HUES48 (cell line): ENCODE data around the gene CCDC102B.

ENCODE experiments used
- H3K27ac ChIP-seq: one replicate; pipeline ENCODE4 v1.7.0; 2013; ENCODE audit warnings: low read depth, low read length, inconsistent platforms
- H3K27me3 ChIP-seq: 2 replicates; pipeline ENCODE4 v1.6.1; 2013; ENCODE audit warnings: mild to moderate bottlenecking, low read length; ENCODE audit not compliant: control insufficient read depth, insufficient read depth
- H3K36me3 ChIP-seq: 2 replicates; pipeline ENCODE4 v1.6.1; 2013; ENCODE audit warnings: low read length; ENCODE audit not compliant: control insufficient read depth, insufficient read depth
- H3K4me1 ChIP-seq: 2 replicates; pipeline ENCODE4 v1.6.1; 2013; ENCODE audit warnings: mild to moderate bottlenecking, low read length; ENCODE audit not compliant: control insufficient read depth, insufficient read depth
- H3K4me3 ChIP-seq: 2 replicates; pipeline ENCODE4 v1.5.1; 2013; ENCODE audit warnings: mild to moderate bottlenecking, low read depth, low read length
- H3K9ac ChIP-seq: 2 replicates; pipeline ENCODE4 v1.6.1; 2013; ENCODE audit warnings: mild to moderate bottlenecking, low read depth, low read length, moderate library complexity
- H3K9me3 ChIP-seq: 2 replicates; pipeline ENCODE4 v1.6.1; 2013; ENCODE audit warnings: low read length; ENCODE audit not compliant: control insufficient read depth, insufficient read depth

CCDC102B gene

DNA sequence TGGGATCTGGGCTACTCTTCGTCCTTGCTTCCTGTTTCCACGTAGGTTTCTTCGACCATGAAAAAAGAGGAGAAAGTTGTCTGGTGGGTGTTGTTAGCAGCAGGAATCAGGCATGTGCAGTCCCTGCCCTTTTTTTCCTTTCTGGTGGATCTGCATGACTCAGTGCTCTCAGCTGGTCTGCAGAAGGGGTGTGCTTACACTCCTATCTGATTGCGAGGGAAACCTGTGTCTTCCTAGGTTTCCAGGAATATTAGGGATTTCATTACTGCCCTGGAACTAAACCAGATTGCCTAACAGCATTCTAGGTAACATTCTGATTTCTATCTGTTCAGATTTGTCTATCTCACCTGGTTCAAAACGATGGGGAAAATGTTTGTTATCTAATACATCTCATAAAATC is 174.3 kb downstream of the CCDC102B start:
- Histone ChIP-seq H3K27ac (no peak overlapping the region), H3K36me3 (no peaks in the 10 kb centered on the region), H3K4me1 (peaks cover 5% of the 10 kb centered on the region; the same call in 1 of the 2 replicates), H3K9ac (no peak overlapping the region), H3K27me3 (no peaks in the 10 kb centered on the region), H3K4me3 (no peak overlapping the region), H3K9me3 (no peaks in the 10 kb centered on the region)

DNA sequence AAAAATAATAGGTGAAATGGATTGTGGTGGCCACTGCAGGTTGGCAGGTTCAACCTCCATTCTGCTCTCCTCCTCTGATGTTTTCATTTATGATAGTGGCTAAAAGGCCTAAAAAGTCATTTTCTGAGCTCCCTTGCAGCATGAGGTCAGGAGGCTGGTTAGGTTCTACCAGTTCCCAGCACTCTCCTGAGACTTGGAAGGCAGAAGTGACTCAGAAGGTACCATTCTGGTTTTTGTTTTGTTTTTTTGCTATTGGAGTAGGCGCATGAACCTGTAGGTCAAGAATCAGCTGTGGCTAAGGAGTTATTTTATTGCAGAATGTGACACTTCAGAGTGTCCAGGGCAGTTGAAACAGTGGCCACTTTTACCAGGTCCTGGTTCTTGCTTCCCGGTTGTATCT is 181.9 kb downstream of the CCDC102B start:
- Histone ChIP-seq H3K27me3 (no peaks in the 10 kb centered on the region), H3K27ac (no peak overlapping the region), H3K4me3 (no peak overlapping the region), H3K36me3 (no peaks in the 10 kb centered on the region), H3K4me1 (no peaks in the 10 kb centered on the region), H3K9me3 (no peaks in the 10 kb centered on the region), H3K9ac (no peak overlapping the region)

DNA sequence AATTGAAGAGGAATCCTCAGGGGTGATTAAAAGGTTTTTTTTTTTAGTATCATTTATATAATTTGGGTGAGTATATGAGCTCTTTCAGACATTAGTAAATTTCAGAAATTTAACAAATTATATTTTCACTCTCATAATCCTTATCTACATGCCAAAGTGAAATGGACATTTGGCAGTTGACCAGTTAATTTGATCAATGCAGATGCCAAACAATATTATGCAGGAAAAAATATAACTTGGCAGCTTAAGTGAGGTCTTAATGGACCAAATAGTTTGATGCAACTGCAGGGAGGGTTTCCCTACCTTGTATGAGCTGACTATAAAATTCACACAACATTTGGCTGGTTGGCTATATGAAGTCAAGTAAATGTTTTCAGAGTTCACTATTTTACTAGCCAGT is 185.2 kb downstream of the CCDC102B start:
- Histone ChIP-seq H3K4me1 (no peaks in the 10 kb centered on the region), H3K9me3 (no peaks in the 10 kb centered on the region), H3K27me3 (no peaks in the 10 kb centered on the region), H3K27ac (no peak overlapping the region), H3K36me3 (no peaks in the 10 kb centered on the region), H3K9ac (no peak overlapping the region), H3K4me3 (no peak overlapping the region)

DNA sequence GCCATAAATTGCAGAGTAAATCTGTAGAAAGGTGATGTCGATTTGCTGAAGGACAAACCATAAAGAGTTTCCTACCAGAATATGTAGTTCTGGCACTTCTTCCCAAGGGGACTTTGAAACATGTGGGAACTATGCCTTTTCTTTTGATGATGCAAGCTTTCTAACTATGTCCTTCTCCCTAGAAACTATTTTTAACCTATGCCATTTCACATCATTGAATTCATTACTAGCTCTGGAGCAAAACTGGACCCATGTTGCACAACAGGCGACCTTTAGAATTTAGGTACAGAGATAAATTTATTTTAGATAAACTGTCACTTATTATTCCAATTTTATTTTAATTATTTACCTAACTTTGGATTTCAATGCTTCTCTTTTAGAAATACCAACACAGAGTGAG is 186.5 kb downstream of the CCDC102B start:
- Histone ChIP-seq H3K36me3 (no peaks in the 10 kb centered on the region), H3K9ac (no peak overlapping the region), H3K27ac (no peak overlapping the region), H3K9me3 (no peaks in the 10 kb centered on the region), H3K4me3 (no peak overlapping the region), H3K27me3 (no peaks in the 10 kb centered on the region), H3K4me1 (no peaks in the 10 kb centered on the region)

DNA sequence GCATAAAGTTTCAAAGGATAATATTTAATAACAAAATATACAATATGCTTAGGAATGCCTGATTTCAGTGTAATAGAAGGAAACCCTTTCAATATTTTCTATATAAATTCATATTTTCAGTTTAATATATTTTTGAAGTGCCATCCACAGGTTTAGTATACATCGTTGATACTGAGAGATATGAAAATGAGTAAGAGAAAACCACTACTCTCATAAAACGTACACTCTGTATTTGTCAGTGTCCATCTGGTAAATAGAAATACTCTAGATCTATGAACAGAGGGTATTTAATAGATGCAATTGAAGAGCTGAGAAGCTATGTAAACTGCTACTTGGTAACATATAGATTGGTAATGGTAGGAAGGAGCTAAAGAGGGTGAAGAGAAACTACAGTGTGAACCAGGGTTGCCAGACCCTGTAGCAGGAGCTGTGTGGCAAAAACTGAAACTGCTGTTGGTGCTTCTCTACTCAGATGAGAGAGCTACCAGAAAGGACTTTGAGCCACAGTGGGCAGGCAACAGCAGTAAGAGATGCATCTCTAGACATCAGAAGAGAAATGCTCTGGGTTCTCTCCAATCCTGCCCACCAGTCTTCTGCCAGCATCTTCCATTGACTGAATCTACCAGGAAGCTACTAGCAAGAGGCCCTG is 187.4 kb downstream of the CCDC102B start:
- Histone ChIP-seq H3K4me3 (no peak overlapping the region), H3K4me1 (no peaks in the 10 kb centered on the region), H3K36me3 (no peaks in the 10 kb centered on the region), H3K27me3 (no peaks in the 10 kb centered on the region), H3K27ac (no peak overlapping the region), H3K9ac (no peak overlapping the region), H3K9me3 (no peaks in the 10 kb centered on the region)

DNA sequence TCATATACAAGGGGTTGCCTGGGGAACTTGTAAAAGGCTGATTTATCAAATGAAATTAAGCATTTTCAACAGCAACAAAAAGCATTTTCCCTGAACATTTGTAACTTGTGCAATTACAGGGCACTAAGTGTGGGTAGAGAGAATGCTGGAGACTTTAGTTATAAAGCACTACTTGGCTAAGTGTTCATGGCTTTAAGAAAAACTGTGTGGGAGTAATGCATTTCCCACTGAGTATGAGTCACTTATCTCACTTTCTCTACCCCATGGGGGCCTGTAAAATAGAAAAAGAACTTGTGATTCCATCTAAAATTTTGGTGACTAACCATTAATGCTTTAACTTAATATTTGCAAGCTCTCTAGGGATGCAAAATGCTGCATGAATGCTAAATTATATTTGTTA is 193.4 kb downstream of the CCDC102B start:
- no peaks in the 10 kb centered on the region for H3K27me3 ChIP-seq
- H3K9me3 ChIP-seq, result no peaks in the 10 kb centered on the region
- H3K4me1 ChIP-seq, result no peaks in the 10 kb centered on the region
- H3K9ac ChIP-seq, result no peak overlapping the region
- H3K36me3 ChIP-seq, result no peaks in the 10 kb centered on the region
- H3K4me3 ChIP-seq, result no peak overlapping the region
- no peak overlapping the region for H3K27ac ChIP-seq

DNA sequence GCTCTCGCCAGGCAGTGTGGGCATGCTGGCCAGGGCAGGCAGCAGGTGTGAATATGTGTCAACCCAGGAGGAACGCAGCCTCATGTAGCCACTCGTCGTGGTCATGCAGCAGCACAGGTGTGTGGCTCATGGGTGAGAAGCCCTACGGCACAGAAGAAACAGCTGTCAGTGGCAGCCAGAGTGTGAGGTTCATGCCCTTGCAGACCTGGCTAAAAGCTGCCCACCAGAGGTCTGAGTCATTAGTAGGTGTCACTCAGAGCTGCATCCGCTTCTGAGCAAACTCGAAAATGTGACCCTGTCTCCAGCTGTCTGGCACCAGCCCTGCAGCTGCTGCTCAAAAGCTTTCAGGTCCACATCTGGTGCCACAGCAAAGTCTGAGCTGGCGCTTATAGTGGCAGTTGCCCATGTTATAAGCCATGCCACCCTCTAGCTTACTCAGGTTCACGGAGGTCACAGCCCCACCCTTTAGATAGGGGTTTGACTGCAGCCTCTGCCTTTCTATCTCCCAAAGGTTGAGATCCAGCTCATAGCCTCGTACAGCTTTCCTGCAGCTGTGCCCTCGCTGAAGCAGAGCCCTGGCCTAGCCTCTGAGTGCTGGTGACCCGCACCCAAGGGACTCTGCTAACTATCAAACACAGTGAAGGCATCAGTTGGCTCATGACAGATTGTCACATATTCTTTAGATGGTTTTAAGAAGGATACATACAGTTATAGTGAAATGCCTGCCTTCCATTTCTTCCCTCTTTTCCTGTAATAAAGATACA is 195.0 kb downstream of the CCDC102B start:
- no peaks in the 10 kb centered on the region for H3K9me3 ChIP-seq
- H3K36me3 ChIP-seq, result no peaks in the 10 kb centered on the region
- no peak overlapping the region for H3K4me3 ChIP-seq
- H3K27me3 ChIP-seq, result no peaks in the 10 kb centered on the region
- H3K4me1 ChIP-seq, result no peaks in the 10 kb centered on the region
- no peak overlapping the region for H3K27ac ChIP-seq
- no peak overlapping the region for H3K9ac ChIP-seq

DNA sequence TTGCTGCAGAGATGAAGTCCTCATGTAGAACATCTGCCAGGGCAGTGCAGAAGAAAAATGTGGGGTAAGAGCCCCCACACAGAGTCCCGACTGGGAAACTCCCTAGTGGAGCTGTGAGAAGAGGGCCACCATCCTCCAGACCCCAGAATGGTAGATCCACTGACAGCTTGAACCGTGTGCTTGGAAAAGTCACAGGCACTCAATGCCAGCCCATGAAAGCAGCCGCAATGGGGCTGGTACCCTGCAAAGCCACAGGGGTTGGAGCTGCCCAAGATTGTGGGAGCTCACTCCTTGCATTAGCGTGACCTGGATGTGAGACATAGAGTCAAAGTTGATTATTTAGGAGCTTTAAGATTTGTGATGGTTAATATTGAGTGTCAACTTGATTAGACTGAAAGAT is 197.8 kb downstream of the CCDC102B start:
- Histone ChIP-seq H3K4me1 (no peaks in the 10 kb centered on the region), H3K27ac (no peak overlapping the region)

DNA sequence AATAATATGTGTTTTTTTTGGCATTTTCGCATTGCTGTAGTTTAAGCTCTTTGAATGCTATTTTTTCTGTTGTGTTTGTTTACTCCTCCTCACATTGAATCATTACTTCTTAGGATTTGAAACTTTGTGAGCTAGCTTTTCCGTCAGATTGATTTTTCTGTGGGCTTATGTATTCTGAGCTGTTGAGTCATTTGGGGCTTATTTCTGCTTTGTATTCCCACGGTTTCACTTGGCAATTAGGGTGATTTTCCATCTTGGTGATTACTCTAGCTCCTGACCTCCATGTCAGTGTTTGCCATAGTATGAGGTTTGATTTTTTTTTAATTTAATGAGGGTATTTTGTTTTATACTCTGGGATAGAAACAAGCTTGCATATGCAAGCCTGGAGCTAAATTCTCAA is 200.0 kb downstream of the CCDC102B start:
- H3K9ac ChIP-seq, result no peak overlapping the region
- no peaks in the 10 kb centered on the region for H3K4me1 ChIP-seq
- H3K4me3 ChIP-seq, result no peak overlapping the region
- H3K9me3 ChIP-seq, result no peaks in the 10 kb centered on the region
- no peaks in the 10 kb centered on the region for H3K27me3 ChIP-seq
- no peak overlapping the region for H3K27ac ChIP-seq
- no peaks in the 10 kb centered on the region for H3K36me3 ChIP-seq

More for the DNA sequence above, 197.8 kb downstream of the CCDC102B start:
- no peaks in the 10 kb centered on the region for H3K36me3 ChIP-seq
- H3K27me3 ChIP-seq, result no peaks in the 10 kb centered on the region
- H3K4me3 ChIP-seq, result no peak overlapping the region
- no peak overlapping the region for H3K9ac ChIP-seq
- no peaks in the 10 kb centered on the region for H3K9me3 ChIP-seq

DNA sequence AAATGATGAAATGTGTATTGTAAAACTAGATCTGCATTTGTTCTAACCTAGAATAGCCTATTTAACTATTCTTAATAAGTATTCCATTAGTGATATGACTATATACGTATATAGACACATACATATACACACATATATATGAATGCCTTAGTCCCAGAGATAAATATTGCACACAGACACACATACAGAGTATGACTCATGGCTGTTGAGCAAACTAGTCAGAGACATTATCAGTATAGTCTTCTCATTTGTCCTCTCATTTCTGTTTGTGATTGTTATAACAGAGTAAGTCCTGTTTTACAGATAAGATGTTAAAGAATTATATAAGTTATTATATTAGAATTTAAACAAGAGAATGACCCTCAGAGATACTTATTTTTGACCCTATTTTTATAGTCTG is 202.5 kb downstream of the CCDC102B start:
- Histone ChIP-seq H3K27ac (no peak overlapping the region), H3K36me3 (no peaks in the 10 kb centered on the region), H3K27me3 (no peaks in the 10 kb centered on the region), H3K9ac (no peak overlapping the region), H3K4me3 (no peak overlapping the region), H3K4me1 (no peaks in the 10 kb centered on the region), H3K9me3 (no peaks in the 10 kb centered on the region)

DNA sequence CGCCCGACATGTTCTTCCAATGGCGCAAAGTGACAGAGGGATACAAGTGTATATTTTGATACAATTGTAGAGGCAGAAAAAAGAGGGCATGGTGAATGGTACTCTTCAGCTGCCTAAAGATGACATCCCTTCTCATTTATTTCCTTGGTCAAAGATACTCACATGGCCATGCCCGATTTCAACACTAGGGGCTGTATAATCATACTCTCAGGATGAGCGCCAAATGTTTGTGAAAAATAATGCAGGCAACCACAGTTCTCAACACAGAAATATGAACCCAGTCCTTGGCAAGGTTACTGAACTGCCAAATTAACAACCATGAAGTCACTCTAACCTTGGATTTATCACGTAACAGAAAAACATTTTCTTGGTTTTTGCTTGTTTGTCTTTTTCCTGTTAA is 204.4 kb downstream of the CCDC102B start:
- H3K4me3 ChIP-seq, result no peak overlapping the region
- no peak overlapping the region for H3K27ac ChIP-seq
- no peaks in the 10 kb centered on the region for H3K4me1 ChIP-seq
- no peaks in the 10 kb centered on the region for H3K9me3 ChIP-seq
- no peaks in the 10 kb centered on the region for H3K36me3 ChIP-seq
- H3K9ac ChIP-seq, result no peak overlapping the region
- no peaks in the 10 kb centered on the region for H3K27me3 ChIP-seq
